HG03095 (cell line): ENCODE measurements around the gene CDC42EP1.
"Not testable (repeated sequence)": the region's sequence is repeated elsewhere in the genome, so short reads cannot be mapped to it uniquely, and the experiment has no call there.

ENCODE experiments used
- ATAC-seq: cut with Tn5 transposase; IDR thresholded peaks from one replicate; pipeline ENCODE4 v1.9.1; 2021; ENCODE audit warnings: moderate library complexity; ENCODE audit not compliant: unreplicated experiment

Gene CDC42EP1

DNA sequence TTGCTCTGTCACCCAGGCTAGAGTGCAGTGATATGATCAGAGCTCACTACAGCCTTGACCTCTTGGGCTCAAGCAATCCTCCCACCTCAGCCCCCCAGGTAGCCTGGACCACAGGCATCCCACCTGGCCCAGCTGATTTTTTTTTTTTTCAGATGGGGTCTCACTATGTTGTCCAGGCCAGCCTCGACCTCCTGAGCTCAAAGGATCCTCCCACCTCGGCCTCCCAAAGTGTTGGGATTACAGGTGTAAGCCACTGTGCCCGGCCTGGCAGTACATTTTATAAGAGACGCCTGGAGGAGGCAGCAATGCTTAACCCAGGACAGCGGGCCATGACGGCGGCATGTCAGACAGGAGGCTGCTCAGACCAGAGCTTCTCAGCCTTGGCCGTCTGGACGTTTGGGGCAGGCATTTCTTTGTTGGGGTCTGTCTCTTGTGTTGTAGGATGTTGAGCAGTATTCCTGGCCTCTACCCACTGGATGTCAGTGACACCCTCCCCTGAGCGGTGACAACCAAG, 15.3 kb downstream of the CDC42EP1 start:
- no peak for ATAC-seq

DNA sequence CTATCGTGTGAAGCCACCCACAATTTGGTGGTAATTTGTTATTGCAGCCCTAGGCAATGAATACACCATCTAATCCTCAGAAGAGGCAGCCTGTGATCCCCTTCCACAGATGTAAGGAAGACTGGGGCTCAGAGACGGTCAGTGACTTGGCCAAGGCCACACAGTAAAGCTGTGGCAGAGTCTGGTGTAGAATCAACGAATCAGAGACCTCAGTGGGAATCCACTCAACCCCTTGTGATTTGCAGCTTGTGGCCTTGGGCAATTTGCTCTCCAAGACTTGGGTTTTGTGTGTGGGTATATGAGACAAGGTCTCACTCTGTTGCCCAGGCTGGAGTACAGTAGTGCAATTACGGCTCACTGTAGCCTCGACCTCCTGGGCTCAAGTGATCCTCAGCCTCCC, 17.7 kb downstream of the CDC42EP1 start:
- ATAC-seq, result no peak

DNA sequence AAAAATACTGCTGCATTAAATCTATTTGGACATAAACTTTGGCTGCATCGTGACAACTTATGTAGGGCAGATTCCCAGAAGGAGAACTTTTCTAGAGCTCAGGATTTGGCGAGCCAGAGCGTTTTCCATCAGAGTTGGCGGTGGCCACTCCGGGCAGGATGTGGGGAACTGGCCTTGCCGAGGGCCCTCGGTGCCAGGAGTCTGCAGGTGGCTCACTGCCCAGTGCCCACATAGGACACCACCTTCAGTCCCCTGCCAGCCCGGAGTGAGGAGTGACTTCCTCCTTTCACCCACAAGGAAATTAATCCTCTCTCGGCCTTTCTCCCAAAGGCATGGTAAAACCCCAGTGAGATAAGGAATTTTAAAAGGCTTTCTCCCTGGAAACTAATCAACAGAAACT, 21.2 kb downstream of the CDC42EP1 start:
- no peak for ATAC-seq

DNA sequence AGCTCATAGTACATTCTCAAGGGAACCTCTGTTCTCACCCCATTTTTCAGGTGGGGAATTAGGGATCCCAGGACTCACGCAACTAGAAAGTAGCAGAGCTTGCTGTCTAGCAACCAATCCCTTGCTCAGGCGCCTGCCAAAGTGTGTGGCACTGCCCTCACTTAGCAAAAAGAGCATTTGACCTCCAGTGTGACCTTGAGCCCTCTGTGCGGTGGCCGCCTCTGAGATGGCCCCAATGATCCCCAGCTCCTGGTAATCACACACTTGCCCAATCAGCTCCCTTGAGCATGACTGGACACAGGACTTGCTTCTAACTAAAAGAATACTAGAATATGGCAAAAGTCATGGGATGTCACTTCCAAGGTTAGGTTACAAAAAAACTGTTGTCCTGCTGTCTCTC, 22.2 kb downstream of the CDC42EP1 start:
- no peak for ATAC-seq

DNA sequence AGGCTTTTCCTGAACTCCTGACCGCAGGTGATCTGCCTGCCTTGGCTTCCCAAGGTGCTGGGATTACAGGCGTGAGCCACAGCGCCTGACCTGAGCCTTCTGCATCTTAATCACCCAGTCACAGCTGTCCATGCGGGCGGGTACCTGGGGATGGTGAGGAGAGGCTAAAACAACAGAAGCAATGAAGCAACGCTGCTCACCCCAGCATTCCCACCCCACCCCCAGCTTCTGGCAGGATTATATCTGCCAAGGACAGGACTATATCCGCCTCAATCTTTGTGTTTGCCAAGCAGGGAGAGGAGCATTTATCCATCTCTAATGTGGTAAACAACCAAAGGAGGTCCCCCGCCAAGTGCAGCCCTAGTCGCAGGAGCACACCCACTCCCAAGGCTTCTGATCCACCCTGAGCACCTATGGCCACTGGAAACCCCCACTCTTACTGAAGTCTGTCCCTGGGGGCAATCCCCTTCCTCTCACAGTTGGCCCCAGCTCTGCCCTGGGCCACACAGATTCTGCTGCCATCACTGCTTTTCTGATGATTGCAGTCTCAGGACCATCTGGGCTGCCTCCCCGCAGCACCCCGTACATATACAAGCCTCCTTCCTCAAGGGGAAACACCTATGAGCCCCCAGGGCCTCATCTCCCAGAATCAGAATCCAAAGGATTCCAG, 28.4 kb downstream of the CDC42EP1 start:
- no peak for ATAC-seq

DNA sequence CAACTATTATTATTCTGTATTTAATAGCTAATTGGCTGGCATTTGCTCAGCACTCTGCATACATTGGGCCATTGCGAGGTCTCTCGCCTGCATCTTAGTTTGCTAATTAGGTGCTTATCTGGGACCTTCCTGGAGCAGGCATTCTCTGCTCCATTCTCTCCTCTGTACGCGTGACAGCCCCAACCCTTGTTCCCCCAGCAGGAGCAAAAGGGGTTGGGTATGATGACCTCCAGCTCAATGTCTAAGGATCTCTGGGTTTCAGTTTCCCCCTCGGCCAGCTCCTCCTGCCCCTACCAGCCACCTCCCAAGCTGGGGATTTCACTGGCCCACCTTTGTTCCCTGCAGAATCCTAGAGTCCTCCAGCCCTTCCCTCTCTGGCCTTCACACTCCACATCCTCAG, 29.4 kb downstream of the CDC42EP1 start:
- no peak for ATAC-seq

DNA sequence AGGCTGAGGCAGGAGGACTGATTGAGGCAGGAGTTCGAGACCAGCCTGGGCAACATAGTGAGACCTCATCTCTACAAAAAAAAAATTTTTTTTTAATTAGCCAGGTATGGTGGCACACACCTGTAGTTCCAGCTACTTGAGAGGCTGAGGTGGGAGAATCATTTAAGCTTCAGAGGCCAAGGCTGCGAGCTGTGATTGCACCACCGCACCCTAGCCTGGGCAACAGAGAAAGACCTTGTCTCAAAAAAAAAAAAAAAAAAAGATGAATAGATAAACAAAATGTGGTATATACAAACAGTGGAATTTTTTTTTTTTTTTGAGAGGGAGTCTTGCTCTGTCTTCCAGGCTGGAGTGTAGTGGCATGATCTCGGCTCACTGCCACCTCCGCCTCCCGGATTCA, 30.8 kb downstream of the CDC42EP1 start:
- not testable (repeated sequence) for ATAC-seq

DNA sequence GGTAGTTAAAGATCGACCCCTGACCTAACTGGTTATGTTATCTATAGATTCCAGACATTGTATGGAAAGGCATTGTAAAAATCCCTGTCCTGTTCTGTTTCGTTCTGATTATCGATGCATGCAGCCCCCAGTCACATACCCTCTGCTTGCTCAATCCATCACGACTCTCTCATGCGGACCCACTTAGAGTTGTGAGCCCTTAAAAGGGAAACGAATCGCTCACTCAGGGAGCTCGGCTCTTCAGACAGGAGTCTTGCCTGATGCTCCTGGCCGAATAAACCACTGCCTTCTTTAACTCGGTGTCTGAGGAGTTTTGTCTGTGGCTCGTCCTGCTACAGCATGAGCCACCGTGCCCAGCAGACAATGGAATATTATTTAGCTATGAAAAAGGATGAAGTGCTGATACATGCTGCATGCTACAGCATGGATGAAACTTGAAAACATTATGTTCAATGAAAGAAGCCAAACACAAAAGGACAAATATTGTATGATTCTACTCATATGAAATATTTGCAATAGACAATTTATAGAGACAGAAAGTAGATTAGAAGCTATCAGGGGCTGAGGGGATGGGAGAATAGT, 31.6 kb downstream of the CDC42EP1 start:
- ATAC-seq, result no peak

DNA sequence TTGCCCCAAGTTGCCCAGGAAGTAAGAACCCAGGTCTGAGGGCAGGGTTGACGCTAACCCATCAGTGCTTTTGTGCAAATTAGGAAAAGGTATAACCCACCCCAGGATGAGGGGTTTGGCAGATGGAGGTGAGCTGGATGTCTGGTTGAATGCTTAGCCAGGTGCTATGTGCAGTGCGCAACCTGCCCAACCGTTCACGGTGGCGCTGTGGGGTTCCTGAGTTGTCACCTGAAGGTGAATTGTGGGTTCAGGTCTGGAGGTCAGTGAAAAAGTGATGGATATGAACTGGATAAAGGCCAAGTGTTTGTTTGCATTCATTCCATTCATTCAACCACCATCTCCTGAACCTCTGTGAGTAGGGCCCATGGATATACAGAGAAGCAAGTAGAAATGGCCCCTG, 34.0 kb downstream of the CDC42EP1 start:
- ATAC-seq, result no peak

DNA sequence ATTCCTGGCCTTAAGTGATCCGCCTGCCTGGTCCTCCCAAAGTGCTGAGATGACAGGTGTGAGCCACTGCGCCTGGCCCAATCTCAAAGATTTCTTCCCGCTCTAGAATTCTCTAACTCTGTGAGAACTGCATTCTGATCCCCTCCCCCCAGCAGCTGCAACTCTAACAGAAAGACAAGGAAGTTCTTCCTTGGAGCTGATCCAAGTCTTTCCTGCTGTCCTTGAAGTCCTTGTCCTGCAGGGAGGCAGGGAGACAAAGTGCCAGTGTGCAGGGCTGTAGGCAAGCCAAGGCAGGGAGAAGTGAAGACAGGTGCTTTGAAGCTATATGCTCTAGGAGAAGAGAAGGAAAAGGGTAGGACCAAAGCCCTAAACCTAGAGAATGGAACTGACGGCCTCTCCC, 38.9 kb downstream of the CDC42EP1 start:
- ATAC-seq, result no peak

DNA sequence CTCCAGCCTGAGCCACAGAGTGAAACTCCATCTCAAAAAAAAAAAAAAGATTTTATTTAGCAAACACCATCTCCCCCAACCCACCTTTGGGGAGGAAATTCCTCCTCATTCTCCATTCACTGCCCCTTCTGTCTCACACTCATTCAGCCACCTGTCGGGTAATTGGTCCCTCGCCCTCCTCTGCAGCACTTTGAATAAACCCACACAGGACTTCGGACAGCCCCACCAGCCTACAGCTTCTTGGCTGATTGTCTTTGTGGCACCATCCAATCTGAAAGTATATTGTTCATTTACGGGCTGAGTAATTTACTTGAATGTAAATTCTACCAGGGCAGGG, 40.9 kb downstream of the CDC42EP1 start:
- no peak for ATAC-seq

DNA sequence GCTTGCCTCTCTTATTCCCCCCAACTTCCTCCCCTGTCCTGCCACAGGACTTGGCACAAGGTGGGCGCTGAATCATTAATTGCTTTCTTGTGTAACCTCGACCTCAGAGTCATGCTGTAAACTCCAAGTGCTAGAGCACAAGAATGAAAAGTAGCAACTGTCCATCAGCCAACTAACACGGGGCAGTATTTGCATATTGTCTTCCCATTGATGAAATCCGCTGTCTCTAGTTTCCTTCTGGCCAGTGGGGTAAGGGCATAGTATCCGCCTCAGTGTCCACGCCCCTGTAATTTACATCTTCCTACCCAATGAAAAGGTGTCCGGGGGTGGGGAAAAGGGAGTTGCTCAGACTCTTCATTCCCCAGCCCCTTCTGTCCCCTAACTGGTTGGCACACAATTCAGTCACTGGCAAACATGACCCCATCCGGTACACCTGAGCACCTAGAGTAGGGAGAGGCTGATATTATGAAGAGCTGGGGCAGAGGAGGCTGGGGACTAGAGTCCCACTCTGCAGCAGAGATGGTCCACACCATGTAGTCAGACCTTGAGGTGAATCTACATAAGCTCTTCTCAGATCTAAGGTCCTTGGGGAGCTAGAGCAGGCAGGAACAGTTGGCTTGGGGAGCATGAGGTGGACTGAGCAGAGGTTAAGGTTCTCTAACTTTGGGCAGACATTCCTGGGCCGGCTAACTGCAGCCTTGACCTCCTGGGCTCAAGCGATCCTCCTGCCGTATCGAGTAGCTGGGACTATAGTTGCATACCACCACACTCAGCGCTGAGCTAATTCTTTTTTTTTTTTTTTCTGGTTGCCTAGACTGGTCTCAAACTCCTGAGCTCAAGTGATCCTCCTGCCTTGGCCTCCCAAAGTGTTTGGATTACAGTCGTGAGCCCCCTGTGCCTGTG, 41.5 kb downstream of the CDC42EP1 start:
- no peak for ATAC-seq

DNA sequence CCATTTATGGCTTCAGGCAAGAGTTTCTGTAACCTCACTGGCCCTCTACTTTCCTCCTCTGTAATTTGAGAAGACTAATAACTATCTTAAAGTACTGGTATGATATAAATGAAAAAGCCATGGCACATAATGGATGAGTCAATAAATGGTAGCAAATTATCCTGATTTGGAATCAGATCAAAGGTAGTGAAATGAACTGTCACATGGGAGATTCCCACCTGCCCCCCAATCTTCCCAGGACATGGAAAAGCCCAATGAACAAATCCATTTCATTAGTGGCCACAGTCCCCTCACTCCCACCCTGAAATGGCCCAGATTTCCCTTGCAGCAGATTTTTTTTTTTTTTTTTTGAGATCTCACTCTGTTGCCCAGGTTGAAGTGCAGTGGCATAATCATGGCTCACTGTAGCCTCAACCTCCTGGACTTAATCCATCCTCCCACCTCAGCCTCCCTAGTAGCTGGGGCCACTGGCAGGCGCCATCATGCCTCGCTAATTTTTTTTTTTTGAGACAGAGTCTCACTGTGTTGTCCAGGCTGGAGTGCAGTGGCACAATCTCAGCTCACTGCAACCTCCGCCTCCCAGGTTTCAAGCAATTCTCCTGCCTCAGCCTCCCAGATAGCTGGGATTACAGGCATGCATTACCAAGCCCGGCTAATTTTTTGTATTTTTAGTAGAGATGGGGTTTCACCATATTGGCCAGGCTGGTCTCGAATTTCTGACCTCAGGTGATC, 42.4 kb downstream of the CDC42EP1 start:
- not testable (repeated sequence) for ATAC-seq

DNA sequence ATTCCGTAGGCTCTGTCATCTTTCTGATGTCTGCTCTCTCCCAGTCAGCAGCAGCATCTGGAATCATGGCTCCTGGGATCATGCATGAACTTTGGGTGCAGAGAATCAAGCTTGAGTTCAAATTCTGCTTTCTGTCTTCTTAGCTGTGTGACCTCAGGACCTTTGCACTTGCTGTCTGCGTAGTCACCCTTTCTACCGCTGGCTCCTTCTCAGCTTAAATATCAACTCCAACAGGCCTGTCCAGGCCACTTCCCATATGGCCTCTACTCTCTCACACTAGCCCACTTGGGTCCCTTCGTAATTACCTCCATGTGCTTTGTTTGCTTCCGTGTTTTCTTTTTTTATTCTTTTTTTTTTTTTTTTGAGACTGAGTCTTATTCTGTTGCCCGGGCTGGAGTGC, 43.8 kb downstream of the CDC42EP1 start:
- ATAC-seq, result no peak

DNA sequence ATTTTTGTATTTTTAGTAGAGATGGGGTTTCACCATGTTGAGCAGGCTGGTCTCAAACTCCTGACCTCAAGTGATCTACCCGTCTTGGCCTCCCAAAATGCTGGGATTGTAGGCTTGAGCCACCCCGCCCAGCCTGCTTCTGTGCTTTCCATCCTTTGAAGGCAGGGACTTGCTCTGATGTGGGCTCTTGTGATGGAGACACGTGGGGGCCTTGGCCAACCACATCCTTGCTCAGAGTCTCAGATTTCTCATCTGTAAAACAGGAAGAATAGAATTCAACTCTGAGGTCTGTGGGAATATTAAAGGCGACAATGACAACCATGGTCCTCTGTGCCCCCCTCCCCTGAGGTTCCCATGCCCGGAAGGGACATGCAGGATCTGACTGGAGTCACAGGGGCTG, 44.6 kb downstream of the CDC42EP1 start:
- no peak for ATAC-seq

DNA sequence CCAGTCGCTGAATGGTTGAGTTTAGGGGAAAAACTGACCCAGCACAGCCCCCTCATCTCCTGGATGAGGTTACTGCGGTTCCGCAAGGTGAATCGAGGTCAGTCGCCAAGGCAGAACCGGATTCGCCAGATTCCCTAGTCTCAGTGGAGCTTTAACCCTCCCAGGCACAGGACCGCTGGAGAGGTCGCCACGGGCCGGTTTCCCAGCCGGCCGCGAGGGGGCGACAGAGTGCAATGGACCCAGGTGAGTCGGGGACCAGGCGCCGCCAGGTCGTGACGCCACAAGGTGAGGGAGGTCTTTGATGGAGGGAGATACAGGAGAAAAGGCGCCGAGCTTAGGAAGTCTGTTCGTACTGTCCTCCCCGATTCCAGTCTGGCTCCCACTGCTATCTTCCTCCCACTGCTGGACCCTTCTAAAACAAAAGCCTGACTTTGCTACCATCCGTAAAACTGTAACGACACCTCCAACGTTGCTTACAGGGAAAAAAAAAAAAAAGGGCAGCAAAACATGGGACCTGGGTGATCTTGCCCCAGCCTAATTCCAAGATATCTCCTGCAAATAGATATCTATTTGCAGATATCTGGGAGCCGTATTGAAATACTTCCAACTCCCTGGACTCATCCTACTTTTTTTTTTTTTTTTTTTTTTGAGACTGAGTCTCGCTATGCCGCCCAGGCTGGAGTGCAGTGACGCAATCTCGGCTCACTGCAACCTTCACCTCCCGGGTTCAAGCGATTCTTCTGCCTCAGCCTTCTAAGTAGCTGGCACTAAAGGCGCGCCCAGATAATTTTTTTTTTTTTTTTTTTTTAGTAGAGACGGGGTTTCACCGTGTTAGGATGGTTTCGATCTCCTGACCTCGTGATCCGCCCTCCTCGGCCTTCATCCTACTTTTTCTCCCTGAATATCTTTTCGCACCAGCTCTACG, 47.0 kb downstream of the CDC42EP1 start:
- peak; percentile 32 for ATAC-seq

DNA sequence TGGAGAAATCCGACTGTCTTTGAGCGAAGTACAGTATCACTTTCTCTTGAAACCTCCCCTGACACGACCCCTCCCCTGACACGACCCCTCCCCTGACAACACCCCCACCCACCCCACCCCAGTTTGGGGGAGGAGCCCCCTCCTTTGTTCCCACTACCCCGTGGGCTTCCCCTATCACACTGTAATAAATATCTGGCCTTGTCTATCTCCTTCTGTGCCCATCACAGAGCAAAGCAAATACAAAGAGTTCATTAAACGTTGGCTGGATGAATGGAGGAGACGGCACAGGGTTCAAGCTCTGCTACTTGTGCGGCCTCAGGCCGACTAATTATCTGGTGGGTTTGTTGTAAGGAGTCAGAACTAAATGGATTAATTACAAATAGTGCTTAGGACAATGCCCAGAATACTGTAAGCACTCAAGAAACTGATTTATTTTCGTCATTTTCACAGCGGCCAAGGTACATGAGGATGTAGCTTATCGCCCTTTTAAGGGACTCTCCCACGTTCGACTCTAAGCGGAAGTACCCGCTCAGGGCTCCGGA, 47.7 kb downstream of the CDC42EP1 start:
- no peak for ATAC-seq

DNA sequence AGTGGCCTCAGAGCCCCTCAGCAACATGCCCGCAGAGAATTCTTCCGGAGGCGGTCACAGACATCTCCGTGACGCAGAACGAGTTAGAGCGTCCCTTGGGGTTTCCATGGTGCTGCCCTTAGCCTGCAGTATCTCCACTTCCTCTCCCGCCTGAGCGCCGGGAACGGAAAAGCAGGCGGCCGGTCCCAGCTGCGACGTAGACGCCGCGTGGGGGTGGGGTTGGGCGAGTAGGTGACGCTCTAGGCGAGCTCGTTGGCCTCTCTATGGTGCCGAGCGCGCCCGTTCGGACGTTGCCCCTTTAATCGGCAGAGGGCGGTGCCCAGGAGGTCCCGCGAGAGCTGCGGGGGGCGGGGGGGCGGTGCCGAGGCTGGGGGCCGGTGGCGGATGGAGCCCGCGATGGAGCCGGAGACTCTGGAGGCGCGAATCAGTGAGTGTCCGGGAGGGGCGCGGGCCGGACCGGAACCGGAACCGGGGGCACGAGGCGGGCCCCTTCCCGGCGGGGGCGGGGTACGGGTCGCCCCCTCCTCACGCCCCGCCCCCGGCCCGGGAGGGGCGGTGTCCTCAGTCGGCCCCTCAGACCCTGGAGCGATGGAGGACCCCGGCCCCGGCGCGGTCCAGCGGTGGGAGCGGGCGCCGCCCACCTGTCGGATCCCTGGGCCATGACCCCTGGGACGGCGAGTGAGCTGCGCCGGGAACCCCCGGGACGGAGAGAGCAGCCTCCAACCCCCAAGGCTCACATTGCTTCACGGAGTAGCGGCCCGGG, 48.4 kb downstream of the CDC42EP1 start, which contains the start of gene GGA1:
Gene GGA1 (plus strand): TSS at position 358 of the 763 bp plus-strand sequence. CDS start 27 bp downstream, at position 385.
- peak; percentile 57 for ATAC-seq
